WTC11 (cell line): ENCODE results near the gene NDRG2. TPM values are rescaled to one million over a fixed set of nuclear protein-coding genes. Genes with fewer than 3 reads are reported as not detected.

Source experiments
- ATAC-seq: fragments of 200-7000 bp; cut with Tn5 transposase; 2 replicates; pipeline ENCODE4 v1.10.0; 2021; ENCODE audit warnings: mild to moderate bottlenecking, moderate library complexity
- CTCF ChIA-PET: fragments of 300-600 bp; sonication (Branson Sonifier 250); formaldehyde crosslinking; loops from one replicate; lab custom pipeline; 2021; ENCODE audit warnings: antibody characterized with exemption; lab: Charles Lee
- POLR2A ChIA-PET: fragments of 350-600 bp; sonication (Branson Sonifier 250); formaldehyde crosslinking; loops from one replicate; lab custom pipeline; 2021; ENCODE audit warnings: antibody characterized with exemption; lab: Charles Lee
- DNase-seq: peaks from one replicate; pipeline ENCODE4 v3.0.0; 2021; ENCODE audit warnings: low spot score
- H3K27ac Mint-ChIP-seq: 2 replicates; pipeline ENCODE4 v1.8.0; 2021; ENCODE audit warnings: mixed read lengths
- H3K27me3 Mint-ChIP-seq: 2 replicates; pipeline ENCODE4 v1.8.0; 2021; ENCODE audit warnings: low read depth, mild to moderate bottlenecking, moderate library complexity, mixed read lengths
- H3K36me3 Mint-ChIP-seq: 2 replicates; pipeline ENCODE4 v1.8.0; 2021; ENCODE audit warnings: mixed read lengths
- H3K4me1 Mint-ChIP-seq: 2 replicates; pipeline ENCODE4 v1.8.0; 2022; ENCODE audit warnings: mixed read lengths
- H3K4me3 Mint-ChIP-seq: 2 replicates; pipeline ENCODE4 v1.8.0; 2021; ENCODE audit warnings: mild to moderate bottlenecking, moderate library complexity, mixed read lengths
- H3K9me3 Mint-ChIP-seq: 2 replicates; pipeline ENCODE4 v1.8.0; 2021; ENCODE audit warnings: mixed read lengths
- ATF6 ChIP-seq: sonication (generic); formaldehyde crosslinking; IDR thresholded peaks from 2 replicates; pipeline ENCODE4 v1.8.1; 2023; ENCODE audit warnings: mild to moderate bottlenecking, missing genetic modification reagents
- CTCF ChIP-seq: fragments of 200-600 bp; IDR thresholded peaks from 2 replicates; pipeline ENCODE4 v1.8.0; 2022; ENCODE audit warnings: antibody characterized with exemption
- E2F1 ChIP-seq: sonication (generic); formaldehyde crosslinking; IDR thresholded peaks from 2 replicates; pipeline ENCODE4 v1.8.0; 2022; ENCODE audit warnings: mild to moderate bottlenecking, missing genetic modification reagents
- ERG ChIP-seq: fragments of 250-450 bp; sonication (Bioruptor Pico); IDR thresholded peaks from 2 replicates; pipeline ENCODE4 v1.8.0; 2021; ENCODE audit warnings: mild to moderate bottlenecking
- FOXK1 ChIP-seq: sonication (generic); formaldehyde crosslinking; IDR thresholded peaks from 2 replicates; pipeline ENCODE4 v1.8.0; 2022; ENCODE audit warnings: mild to moderate bottlenecking, moderate library complexity, missing genetic modification reagents
- FOXP4 ChIP-seq: sonication (generic); formaldehyde crosslinking; IDR thresholded peaks from 2 replicates; pipeline ENCODE4 v1.8.0; 2022; ENCODE audit warnings: mild to moderate bottlenecking, missing genetic modification reagents
- GRHL2 ChIP-seq: fragments of 250-450 bp; sonication (Bioruptor Pico); IDR thresholded peaks from 2 replicates; pipeline ENCODE4 v1.8.0; 2022; ENCODE audit warnings: mild to moderate bottlenecking, moderate library complexity; ENCODE audit not compliant: insufficient replicate concordance, severe bottlenecking
- IRF2 ChIP-seq: sonication (generic); formaldehyde crosslinking; IDR thresholded peaks from 2 replicates; pipeline ENCODE4 v1.8.0; 2022; ENCODE audit warnings: low read depth, missing genetic modification reagents, borderline replicate concordance
- JUN ChIP-seq: sonication (generic); formaldehyde crosslinking; IDR thresholded peaks from 2 replicates; pipeline ENCODE4 v1.8.0; 2023; ENCODE audit warnings: mild to moderate bottlenecking, missing genetic modification reagents
- MAX ChIP-seq: sonication (generic); formaldehyde crosslinking; IDR thresholded peaks from 2 replicates; pipeline ENCODE4 v1.8.0; 2022; ENCODE audit warnings: mild to moderate bottlenecking, missing genetic modification reagents
- NFATC4 ChIP-seq: fragments of 250-450 bp; sonication (Bioruptor Pico); IDR thresholded peaks from 2 replicates; pipeline ENCODE4 v1.9.0; 2021; ENCODE audit warnings: mild to moderate bottlenecking
- NR2C2 ChIP-seq: sonication (generic); formaldehyde crosslinking; IDR thresholded peaks from 2 replicates; pipeline ENCODE4 v1.8.0; 2022; ENCODE audit warnings: mild to moderate bottlenecking, missing genetic modification reagents
- PRDM15 ChIP-seq: sonication (generic); formaldehyde crosslinking; IDR thresholded peaks from 2 replicates; pipeline ENCODE4 v1.8.0; 2022; ENCODE audit warnings: missing genetic modification reagents
- SMAD4 ChIP-seq: sonication (generic); formaldehyde crosslinking; IDR thresholded peaks from 2 replicates; pipeline ENCODE4 v1.8.0; 2022; ENCODE audit warnings: mild to moderate bottlenecking, missing genetic modification reagents
- ZBTB21 ChIP-seq: sonication (generic); formaldehyde crosslinking; IDR thresholded peaks from 2 replicates; pipeline ENCODE4 v1.8.1; 2023; ENCODE audit warnings: mild to moderate bottlenecking, missing genetic modification reagents, borderline replicate concordance
- ZNF232 ChIP-seq: sonication (generic); formaldehyde crosslinking; IDR thresholded peaks from 2 replicates; pipeline ENCODE4 v1.8.0; 2022; ENCODE audit warnings: mild to moderate bottlenecking, missing genetic modification reagents
- ZNF263 ChIP-seq: sonication (generic); formaldehyde crosslinking; IDR thresholded peaks from 2 replicates; pipeline ENCODE4 v1.8.1; 2022; ENCODE audit warnings: low read depth, mild to moderate bottlenecking, moderate library complexity, missing genetic modification reagents
- ZNF671 ChIP-seq: fragments of 250-450 bp; sonication (Bioruptor Pico); IDR thresholded peaks from 2 replicates; pipeline ENCODE4 v1.8.0; 2021; ENCODE audit warnings: mild to moderate bottlenecking
- total RNA-seq: library from RNA; stranded (reverse); gene quantifications from 3 replicates; pipeline ENCODE4 v1.2.3, GENCODE V29; 2021

Gene NDRG2
- total RNA-seq, 1 experiment from 2014 or later = 32.2 TPM

- DNase-seq (peak; percentile 63), ATAC-seq (peak; percentile 90)
- H3K36me3 Mint-ChIP-seq = peaks cover 30% of the 10 kb centered on the region
- peak within 1 kb of the TSS; percentile 32 for H3K4me3 Mint-ChIP-seq
- H3K27me3 Mint-ChIP-seq = no peaks in the 10 kb centered on the region; the same call in 1 of the 2 replicates
- H3K4me1 Mint-ChIP-seq = peaks cover 18% of the 10 kb centered on the region
- no peak for TF ChIP-seq ZBTB21 (CRISPR knock-in tag)
- TF ChIP-seq IRF2 (CRISPR knock-in tag) = no peak
- no peak for TF ChIP-seq ZNF671
- no peak for TF ChIP-seq JUN (CRISPR knock-in tag)
- TF ChIP-seq FOXP4 (CRISPR knock-in tag) = no peak
- TF ChIP-seq SMAD4 (CRISPR knock-in tag) = no peak
- no peak for TF ChIP-seq NR2C2 (CRISPR knock-in tag)
- TF ChIP-seq PRDM15 (CRISPR knock-in tag) = no peak
- no peak for TF ChIP-seq ERG
- no peak for TF ChIP-seq GRHL2
- no peak for TF ChIP-seq CTCF
- no peak for TF ChIP-seq ZNF263 (CRISPR knock-in tag)
- no peak for TF ChIP-seq MAX
- TF ChIP-seq FOXK1 (CRISPR knock-in tag) = no peak
- no peak for TF ChIP-seq E2F1 (CRISPR knock-in tag)
- TF ChIP-seq NFATC4 (CRISPR knock-in tag) = no peak
- no peak for TF ChIP-seq ATF6 (CRISPR knock-in tag)
- no peak for TF ChIP-seq ZNF232
- H3K9me3 Mint-ChIP-seq = no peaks in the 10 kb centered on the region
- ChIA-PET POLR2A (interaction anchor here (1.0 to 1.3 kb wide), 3 partner anchors 16 to 96 kb away, joined by 3 to 4 read pairs (median 3); no protein-coding TSS in a partner anchor), CTCF (interaction anchor here (0.7 to 5.6 kb wide), 14 partner anchors 11 to 132 kb away, joined by 3 to 78 read pairs (median 5); partner anchors contain the start of gene ARHGEF40)
- peak within 1 kb of the TSS; percentile 55 for H3K27ac Mint-ChIP-seq
Observed at GRCh38 chr14:20998674-20999366, 26.0 kb downstream of the NDRG2 start, which contains the start of gene SLC39A2. TSS of gene SLC39A2 (plus strand) at chr14:20999293. CDS start at chr14:20999447, 154 bp downstream.
